IMR-90 (cell line): Measurements from ENCODE around the gene CDKN1C. TPM values are rescaled to one million over a fixed set of nuclear protein-coding genes. Genes with fewer than 3 reads are reported as not detected.

Experiments
- microRNA-seq, 2 experiments: library from miRNA; stranded (forward) in 1 of 2; unstranded in 1 of 2; fragments of 10-50 nt in 1 of 2; fragments of <30 nt in 1 of 2; gene quantifications in 1 of 2; microRNA quantifications in 1 of 2; one replicate each; pipeline versions ENCODE3 to v1.1.0; 2013 to 2020; ENCODE audit not compliant: insufficient read depth in 1 of 2, insufficient read length in 1 of 2, unreplicated experiment in 1 of 2
- polyA plus RNA-seq, 3 experiments: library from polyadenylated mRNA; depleted of rRNA; stranded (reverse); fragments of >200 nt; gene quantifications; 2 replicates each; pipeline ENCODE4 v1.2.3, GENCODE V29; 2012; ENCODE audit warnings: low replicate concordance in 1 of 3
- small RNA-seq, 5 experiments: library from RNA; depleted of rRNA; stranded (forward); fragments of <200 nt; gene quantifications; one replicate each; pipeline ENCODE3, GENCODE V24; 2012
- total RNA-seq: library from RNA; depleted of rRNA; stranded (reverse); fragments of >200 nt; gene quantifications from 2 replicates; pipeline ENCODE4 v1.2.3, GENCODE V29; 2012; rRNA removed

The CDKN1C gene
- total and polyA plus RNA-seq, 2 of the 4 experiments (the other 2 are of a cell fraction), result 1.6 to 3.0 TPM

Small RNA genes within 50 kb of the gene (microRNA-seq; reads per million reads assigned to microRNA genes)
- not detected for gene AC013791.1 (ENCODE audit: insufficient read depth, insufficient read length)

Small RNA genes within 50 kb of the gene (small RNA-seq; reads per million reads assigned to genes)
- gene AC013791.1, result 0 reads per million in 5 experiments

Other genes with a start within 250 kb of the CDKN1C start
- gene KCNQ1OT1, start 185.8 kb downstream of the CDKN1C start, total RNA-seq, result 1.9 and 2.0 TPM in 2 replicates
- gene KCNQ1OT1, start 185.8 kb downstream of the CDKN1C start, polyA plus RNA-seq (2012; rRNA removed), result 0.11 and 0.14 TPM in 2 replicates
- gene PHLDA2, start 43.6 kb upstream of the CDKN1C start, total RNA-seq, result 3.8 and 4.4 TPM in 2 replicates
- gene PHLDA2, start 43.6 kb upstream of the CDKN1C start, polyA plus RNA-seq (2012; rRNA removed), result 89.0 and 154 TPM in 2 replicates
- 71.5 and 80.8 TPM in 2 replicates for gene NAP1L4, start 106.6 kb upstream of the CDKN1C start, total RNA-seq
- 57.3 and 80.7 TPM in 2 replicates for gene NAP1L4, start 106.6 kb upstream of the CDKN1C start, polyA plus RNA-seq (2012; rRNA removed)
- 65.8 and 78.3 TPM in 2 replicates for gene CARS1, start 171.6 kb upstream of the CDKN1C start, total RNA-seq
- 62.5 and 72.7 TPM in 2 replicates for gene CARS1, start 171.6 kb upstream of the CDKN1C start, polyA plus RNA-seq (2012; rRNA removed)